SK-N-SH treated with all-trans-retinoic acid at 6 μM for 48 hours (cell line): ENCODE data around the gene RALBP1.

ENCODE experiments used
- BACH2 ChIP-seq: fragments of 250-450 bp; sonication (Bioruptor Pico); IDR thresholded peaks from 2 replicates; pipeline ENCODE4 v1.9.0; 2021; ENCODE audit warnings: mild to moderate bottlenecking, borderline replicate concordance
- PATZ1 ChIP-seq: fragments of 250-450 bp; sonication (Bioruptor Pico); IDR thresholded peaks from 2 replicates; pipeline ENCODE4 v1.8.0; 2020; ENCODE audit warnings: mild to moderate bottlenecking, moderate library complexity, borderline replicate concordance
- RARB ChIP-seq: fragments of 250-450 bp; sonication (Bioruptor Pico); IDR thresholded peaks from 2 replicates; pipeline ENCODE4 v1.8.0; 2021; ENCODE audit warnings: mild to moderate bottlenecking, moderate library complexity
- TSHZ2 ChIP-seq: fragments of 250-450 bp; sonication (Bioruptor Pico); IDR thresholded peaks from 2 replicates; pipeline ENCODE4 v1.5.0; 2020; ENCODE audit warnings: mild to moderate bottlenecking, moderate library complexity
- ZC3H10 ChIP-seq: fragments of 250-450 bp; sonication (Bioruptor Pico); IDR thresholded peaks from 2 replicates; pipeline ENCODE4 v1.5.1; 2021; ENCODE audit warnings: mild to moderate bottlenecking, moderate library complexity
- ZFP3 ChIP-seq: fragments of 250-450 bp; sonication (Bioruptor Pico); IDR thresholded peaks from 2 replicates; pipeline ENCODE4 v1.5.0; 2020; ENCODE audit warnings: mild to moderate bottlenecking, moderate library complexity
- ZFP30 ChIP-seq: fragments of 450-650 bp; formaldehyde crosslinking; IDR thresholded peaks from 2 replicates; pipeline ENCODE4 v1.5.0; 2022; ENCODE audit warnings: mild to moderate bottlenecking, moderate library complexity
- ZNF565 ChIP-seq: fragments of 450-650 bp; formaldehyde crosslinking; conservative IDR thresholded peaks from 2 replicates; pipeline ENCODE4 v1.5.0; 2020; ENCODE audit warnings: low read depth, mild to moderate bottlenecking, moderate library complexity
- ZNF70 ChIP-seq: fragments of 450-650 bp; formaldehyde crosslinking; IDR thresholded peaks from 2 replicates; pipeline ENCODE4 v1.5.0; 2020; ENCODE audit warnings: mild to moderate bottlenecking, moderate library complexity

- TF ChIP-seq ZNF70 (no peak), ZNF565 (CRISPR knock-in tag) (no peak), TSHZ2 (CRISPR knock-in tag) (no peak), RARB (CRISPR knock-in tag) (no peak), ZC3H10 (CRISPR knock-in tag) (no peak), PATZ1 (no peak), ZFP30 (CRISPR knock-in tag) (no peak), ZFP3 (CRISPR knock-in tag) (no peak), BACH2 (no peak)
Measured at GRCh38 chr18:9552616-9553015, 77.3 kb downstream of the RALBP1 start.
